ENCODE results near the gene SMOC1.

The SMOC1 gene

GRCh38 chr14:69988979-69989378, 109.8 kb downstream of the SMOC1 start:
- no peak overlapping the region for H3K4me3 ChIP-seq
- no peak overlapping the region for H3K27ac ChIP-seq
- TF ChIP-seq, protein P1, sequence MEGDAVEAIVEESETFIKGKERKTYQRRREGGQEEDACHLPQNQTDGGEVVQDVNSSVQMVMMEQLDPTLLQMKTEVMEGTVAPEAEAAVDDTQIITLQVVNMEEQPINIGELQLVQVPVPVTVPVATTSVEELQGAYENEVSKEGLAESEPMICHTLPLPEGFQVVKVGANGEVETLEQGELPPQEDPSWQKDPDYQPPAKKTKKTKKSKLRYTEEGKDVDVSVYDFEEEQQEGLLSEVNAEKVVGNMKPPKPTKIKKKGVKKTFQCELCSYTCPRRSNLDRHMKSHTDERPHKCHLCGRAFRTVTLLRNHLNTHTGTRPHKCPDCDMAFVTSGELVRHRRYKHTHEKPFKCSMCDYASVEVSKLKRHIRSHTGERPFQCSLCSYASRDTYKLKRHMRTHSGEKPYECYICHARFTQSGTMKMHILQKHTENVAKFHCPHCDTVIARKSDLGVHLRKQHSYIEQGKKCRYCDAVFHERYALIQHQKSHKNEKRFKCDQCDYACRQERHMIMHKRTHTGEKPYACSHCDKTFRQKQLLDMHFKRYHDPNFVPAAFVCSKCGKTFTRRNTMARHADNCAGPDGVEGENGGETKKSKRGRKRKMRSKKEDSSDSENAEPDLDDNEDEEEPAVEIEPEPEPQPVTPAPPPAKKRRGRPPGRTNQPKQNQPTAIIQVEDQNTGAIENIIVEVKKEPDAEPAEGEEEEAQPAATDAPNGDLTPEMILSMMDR (IDR thresholded peaks at IDR 0.05), result no peak
- no peaks in the 10 kb centered on the region for H3K27me3 ChIP-seq
- peaks cover 0 to 51% (median 28%) of the 10 kb centered on the region in 4 donors for H3K4me1 ChIP-seq
- no peak for DNase-seq
- intact Hi-C loops (cut with DNase I; ENCODE audit: low total_unique reads), result no loop called here
- no peaks in the 10 kb centered on the region for H3K36me3 ChIP-seq
- H3K9me3 ChIP-seq, result no peaks in the 10 kb centered on the region

GRCh38 chr14:69989622-69990021, 110.4 kb downstream of the SMOC1 start:
- intact Hi-C loops (cut with DNase I; ENCODE audit: low total_unique reads), result loop anchor here (10.0 kb wide), 1 partner anchor 65 kb away; no protein-coding TSS in a partner anchor
- no peaks in the 10 kb centered on the region for H3K9me3 ChIP-seq
- no peaks in the 10 kb centered on the region for H3K36me3 ChIP-seq
- TF ChIP-seq, protein P1 (IDR thresholded peaks at IDR 0.05), result no peak
- DNase-seq, result no peak
- H3K4me3 ChIP-seq, result no peak overlapping the region
- H3K4me1 ChIP-seq, result peaks cover 0 to 57% (median 31%) of the 10 kb centered on the region in 4 donors
- H3K27ac ChIP-seq, result peak overlapping the region; percentile 38 to 64
- no peaks in the 10 kb centered on the region for H3K27me3 ChIP-seq

- no peaks in the 10 kb centered on the region for H3K9me3 ChIP-seq
- H3K36me3 ChIP-seq, result no peaks in the 10 kb centered on the region
- peak overlapping the region; percentile 64 to 71 for H3K27ac ChIP-seq
- H3K4me3 ChIP-seq, result no peak overlapping the region
- peaks cover 0 to 53% (median 32%) of the 10 kb centered on the region in 4 donors for H3K4me1 ChIP-seq
- TF ChIP-seq, protein P1 (IDR thresholded peaks at IDR 0.05), result no peak
- no peaks in the 10 kb centered on the region for H3K27me3 ChIP-seq
- no peak for DNase-seq
- intact Hi-C loops (cut with DNase I; ENCODE audit: low total_unique reads), result loop anchor here (10.0 kb wide), 1 partner anchor 66 kb away; no protein-coding TSS in a partner anchor
These were observed 111.1 kb downstream of the SMOC1 start for GRCh38 chr14:69990323-69990722.

DNA sequence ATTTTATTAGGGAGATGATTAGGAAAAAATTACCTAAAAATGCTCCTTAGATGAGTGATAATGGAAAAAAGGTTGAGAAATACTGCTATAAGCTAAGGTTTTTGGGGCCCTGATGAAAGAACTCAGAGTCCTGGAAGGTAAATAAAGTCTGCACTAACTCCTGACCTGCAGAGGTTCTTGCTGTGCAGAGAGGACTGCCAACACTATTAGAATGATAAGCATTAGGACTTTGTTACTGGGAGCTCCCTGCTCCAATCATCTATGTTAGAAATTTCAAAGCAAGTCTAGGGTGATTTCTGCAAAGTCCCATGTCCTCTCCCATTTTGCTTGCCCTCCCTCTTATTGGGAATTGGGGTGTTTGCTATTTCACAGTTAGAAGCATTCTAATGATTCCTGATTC, 112.2 kb downstream of the SMOC1 start:
- TF ChIP-seq, protein P1 (IDR thresholded peaks at IDR 0.05), result no peak
- Histone ChIP-seq H3K4me3 (no peak overlapping the region), H3K9me3 (no peaks in the 10 kb centered on the region), H3K27ac (peak overlapping the region; percentile 64 to 71), H3K4me1 (peaks cover 0 to 53% (median 32%) of the 10 kb centered on the region in 4 donors), H3K27me3 (no peaks in the 10 kb centered on the region), H3K36me3 (no peaks in the 10 kb centered on the region)
- intact Hi-C loops (cut with DNase I; ENCODE audit: low total_unique reads), result loop anchor here (10.0 kb wide), 1 partner anchor 67 kb away; no protein-coding TSS in a partner anchor
- DNase-seq, result no peak

DNA sequence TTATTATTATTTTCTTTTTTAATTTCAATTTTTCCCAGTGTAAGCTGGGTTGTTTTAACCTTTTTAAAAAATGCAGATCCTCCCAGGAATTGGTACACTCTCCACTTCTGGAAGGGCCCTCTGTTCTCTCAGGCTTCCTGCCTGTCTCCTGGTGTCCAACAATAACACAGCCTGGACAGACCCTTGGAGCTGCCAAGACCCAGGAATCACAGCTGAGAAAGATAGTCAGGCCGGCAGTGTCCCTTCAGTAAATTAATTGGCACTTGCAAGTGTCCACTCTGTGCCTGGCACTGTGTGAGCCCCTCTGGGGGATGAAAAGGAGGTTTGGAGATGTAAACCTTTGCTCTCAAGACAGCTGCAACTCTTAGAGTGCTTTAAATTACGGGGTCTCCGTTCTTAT, 113.3 kb downstream of the SMOC1 start:
- Histone ChIP-seq H3K27me3 (no peaks in the 10 kb centered on the region), H3K4me1 (peaks cover 0 to 57% (median 34%) of the 10 kb centered on the region in 4 donors), H3K9me3 (no peaks in the 10 kb centered on the region), H3K36me3 (no peaks in the 10 kb centered on the region), H3K27ac (peak overlapping the region; percentile 64 to 71), H3K4me3 (no peak overlapping the region)
- TF ChIP-seq, protein P1 (IDR thresholded peaks at IDR 0.05), result no peak
- intact Hi-C loops (cut with DNase I; ENCODE audit: low total_unique reads), result loop anchor here (10.0 kb wide), 1 partner anchor 68 kb away; no protein-coding TSS in a partner anchor
- DNase-seq, result peak in 1 of 2 donors; percentile 61
